ENCODE data around the gene ANKRD28. TPM values are rescaled to one million over a fixed set of nuclear protein-coding genes. Genes with fewer than 3 reads are reported as not detected.

The ANKRD28 gene
- total RNA-seq, 1 donor from 2014 or later = 63.7 TPM

- Mint-ChIP-seq H3K36me3 (ENCODE audit: insufficient read depth) (peaks cover 21% of the 10 kb centered on the region), H3K4me1 (ENCODE audit: low read depth) (no peaks in the 10 kb centered on the region), H3K9me3 (ENCODE audit: low read depth) (no peaks in the 10 kb centered on the region), H3K4me3 (ENCODE audit: low read depth) (no peak overlapping the region), H3K27ac (no peak overlapping the region), H3K27me3 (no peaks in the 10 kb centered on the region)
- no peak for TF ChIP-seq CTCF (IDR thresholded peaks at IDR 0.05; ENCODE audit: unreplicated experiment)
- DNase-seq (ENCODE audit: low spot score, unreplicated experiment) = no peak
Measured at GRCh38 chr3:15711281-15711680, 86.5 kb downstream of the ANKRD28 start.

GRCh38 chr3:15708882-15709677 is 88.7 kb downstream of the ANKRD28 start:
- Mint-ChIP-seq H3K36me3 (ENCODE audit: insufficient read depth) (peaks cover 23% of the 10 kb centered on the region), H3K27ac (no peak overlapping the region), H3K4me3 (ENCODE audit: low read depth) (no peak overlapping the region), H3K27me3 (no peaks in the 10 kb centered on the region), H3K4me1 (ENCODE audit: low read depth) (no peaks in the 10 kb centered on the region), H3K9me3 (ENCODE audit: low read depth) (no peaks in the 10 kb centered on the region)
- TF ChIP-seq CTCF (IDR thresholded peaks at IDR 0.05; ENCODE audit: unreplicated experiment) = no peak
- no peak for DNase-seq (ENCODE audit: low spot score, unreplicated experiment)

DNA sequence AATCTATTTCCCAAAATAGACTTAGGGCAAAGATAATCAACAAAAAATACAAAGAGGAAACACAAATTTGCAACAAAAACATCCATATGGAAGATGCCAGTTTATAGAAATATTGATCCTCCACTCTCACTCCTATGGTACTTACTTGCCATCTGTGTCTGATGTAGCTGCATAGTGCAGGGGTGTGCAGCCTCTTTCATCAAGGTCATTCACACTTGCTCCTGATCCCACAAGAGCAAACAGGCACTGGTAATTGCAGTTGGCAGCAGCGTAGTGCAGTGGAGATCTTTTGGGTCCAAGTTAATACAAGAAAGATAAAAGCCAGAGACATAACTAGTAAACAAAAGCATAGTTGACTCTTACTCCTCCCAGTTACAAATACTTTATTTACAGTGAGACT is 90.0 kb downstream of the ANKRD28 start:
- DNase-seq (ENCODE audit: low spot score, unreplicated experiment) = no peak
- Mint-ChIP-seq H3K27me3 (no peaks in the 10 kb centered on the region), H3K27ac (peak overlapping the region; percentile 26), H3K4me3 (ENCODE audit: low read depth) (no peak overlapping the region), H3K9me3 (ENCODE audit: low read depth) (no peaks in the 10 kb centered on the region), H3K4me1 (ENCODE audit: low read depth) (no peaks in the 10 kb centered on the region), H3K36me3 (ENCODE audit: insufficient read depth) (peaks cover 23% of the 10 kb centered on the region)
- no peak for TF ChIP-seq CTCF (IDR thresholded peaks at IDR 0.05; ENCODE audit: unreplicated experiment)

- Mint-ChIP-seq H3K4me1 (ENCODE audit: low read depth) (no peaks in the 10 kb centered on the region), H3K27me3 (no peaks in the 10 kb centered on the region), H3K4me3 (ENCODE audit: low read depth) (no peak overlapping the region), H3K9me3 (ENCODE audit: low read depth) (peaks cover 3% of the 10 kb centered on the region), H3K36me3 (ENCODE audit: insufficient read depth) (peaks cover 41% of the 10 kb centered on the region), H3K27ac (no peak overlapping the region)
- no peak for TF ChIP-seq CTCF (IDR thresholded peaks at IDR 0.05; ENCODE audit: unreplicated experiment)
- DNase-seq (ENCODE audit: low spot score, unreplicated experiment) = no peak
Measured at GRCh38 chr3:15703346-15703745, 94.4 kb downstream of the ANKRD28 start.

DNA sequence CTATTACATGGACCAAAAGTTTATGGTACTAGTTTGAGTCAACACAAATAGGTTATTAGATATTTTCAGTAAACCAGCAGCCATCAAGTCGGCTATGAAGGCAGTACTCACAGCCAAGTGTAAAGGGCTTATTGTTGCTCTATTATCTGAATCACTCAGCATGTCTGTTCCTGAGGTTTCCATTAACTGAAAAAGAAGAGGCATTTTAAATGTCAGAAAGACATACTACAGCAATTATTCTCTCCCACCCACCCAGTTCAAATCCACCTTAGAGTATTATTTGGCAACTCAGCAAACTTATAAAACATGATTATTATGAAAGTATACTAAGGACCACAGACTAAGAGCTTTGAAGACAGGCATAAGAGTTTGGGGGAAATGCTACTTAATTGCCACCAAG is 103.2 kb downstream of the ANKRD28 start:
- H3K27me3 Mint-ChIP-seq = no peaks in the 10 kb centered on the region
- H3K4me1 Mint-ChIP-seq (ENCODE audit: low read depth) = peaks cover 4% of the 10 kb centered on the region
- peaks cover 29% of the 10 kb centered on the region for H3K36me3 Mint-ChIP-seq (ENCODE audit: insufficient read depth)
- DNase-seq (ENCODE audit: low spot score, unreplicated experiment) = no peak
- no peak overlapping the region for H3K4me3 Mint-ChIP-seq (ENCODE audit: low read depth)
- no peak for TF ChIP-seq CTCF (IDR thresholded peaks at IDR 0.05; ENCODE audit: unreplicated experiment)
- peaks cover 3% of the 10 kb centered on the region for H3K9me3 Mint-ChIP-seq (ENCODE audit: low read depth)
- H3K27ac Mint-ChIP-seq = peak overlapping the region; percentile 9
